Right lung (tissue), 10 donors: ENCODE data around the gene EXOG. TPM values are rescaled to one million over a fixed set of nuclear protein-coding genes. Genes with fewer than 3 reads are reported as not detected.
A peak's percentile ranks its signal among the peaks of the same experiment; 100 is the strongest.

Experiments
- DNase-seq, 2 donors: peaks; one replicate each; pipeline ENCODE4 v3.0.0-alpha.2; 2013
- long read RNA-seq, 8 donors: transcript quantifications; one replicate each; lab custom pipeline, GENCODE V29; 2026
- polyA plus RNA-seq, 5 donors: library from polyadenylated mRNA; unstranded; fragments of 120-200 nt; gene quantifications; one replicate each; pipeline versions ENCODE4 v1.2.1 to v1.2.3, GENCODE V29; 2013; ENCODE audit warnings: inconsistent platforms in 1 of 5, low replicate concordance in 1 of 5; ENCODE audit not compliant: insufficient read length in 5 of 5, insufficient read depth in 1 of 5

EXOG gene, protein sequence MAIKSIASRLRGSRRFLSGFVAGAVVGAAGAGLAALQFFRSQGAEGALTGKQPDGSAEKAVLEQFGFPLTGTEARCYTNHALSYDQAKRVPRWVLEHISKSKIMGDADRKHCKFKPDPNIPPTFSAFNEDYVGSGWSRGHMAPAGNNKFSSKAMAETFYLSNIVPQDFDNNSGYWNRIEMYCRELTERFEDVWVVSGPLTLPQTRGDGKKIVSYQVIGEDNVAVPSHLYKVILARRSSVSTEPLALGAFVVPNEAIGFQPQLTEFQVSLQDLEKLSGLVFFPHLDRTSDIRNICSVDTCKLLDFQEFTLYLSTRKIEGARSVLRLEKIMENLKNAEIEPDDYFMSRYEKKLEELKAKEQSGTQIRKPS
- polyA plus RNA-seq = 10 to 100 TPM; 15.4 to 25.4 (median 21.0) TPM
- long read RNA-seq, donor 1, partial matches to known transcripts = 0 of 6 reads
- long read RNA-seq, donor 1, other reads (novel, unspliced or antisense) = 0 of 6 reads
- long read RNA-seq, donor 2, transcript EXOG-201 (6 exons, 2,792 nt) = major isoform, 5 of 6 reads
- long read RNA-seq, donor 2, partial matches to known transcripts = 0 of 6 reads
- long read RNA-seq, donor 2, other reads (novel, unspliced or antisense) = 0 of 6 reads
- long read RNA-seq, donor 3, partial matches to known transcripts = 0 of 2 reads
- long read RNA-seq, donor 3, other reads (novel, unspliced or antisense) = 0 of 2 reads
- long read RNA-seq, donor 4, partial matches to known transcripts = 0 of 3 reads
- long read RNA-seq, donor 4, other reads (novel, unspliced or antisense) = 0 of 3 reads
- long read RNA-seq, donor 5, partial matches to known transcripts = 0 of 7 reads
- long read RNA-seq, donor 5, other reads (novel, unspliced or antisense) = 0 of 7 reads
- long read RNA-seq, donor 6, partial matches to known transcripts = 0 of 6 reads
- long read RNA-seq, donor 6, other reads (novel, unspliced or antisense) = 0 of 6 reads
- long read RNA-seq, donor 7, partial matches to known transcripts = 0 of 5 reads
- long read RNA-seq, donor 7, other reads (novel, unspliced or antisense) = 0 of 5 reads
- long read RNA-seq, donor 8, partial matches to known transcripts = 0 of 1 reads
- long read RNA-seq, donor 8, other reads (novel, unspliced or antisense) = 0 of 1 reads

- DNase-seq = peak; percentile 90 to 92
Measured at GRCh38 chr3:38496131-38496910, at the start of gene EXOG. Gene EXOG (plus strand): TSS chr3:38496340. CDS start chr3:38496368, 28 bp downstream.

DNA sequence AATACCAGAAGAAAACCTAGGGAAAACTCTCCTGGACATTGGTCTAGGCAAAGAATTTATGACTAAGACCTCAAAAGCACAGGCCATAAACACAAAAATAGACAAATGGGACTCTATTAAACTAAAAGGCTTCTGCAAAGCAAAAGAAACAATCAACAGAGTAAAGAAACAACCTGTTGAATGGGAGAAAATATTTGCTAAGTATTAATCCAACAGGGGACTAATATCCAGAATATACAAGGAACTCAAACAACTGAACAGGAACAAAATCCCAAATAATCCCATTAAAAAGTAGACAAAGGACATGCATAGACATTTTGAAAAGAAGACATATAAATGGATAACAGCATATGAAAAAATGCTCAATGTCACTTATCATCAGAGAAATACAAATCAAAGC, 49.3 kb upstream of the EXOG start:
- DNase-seq = no peak

GRCh38 chr3:38450853-38451252, 45.3 kb upstream of the EXOG start:
- DNase-seq = no peak

DNA sequence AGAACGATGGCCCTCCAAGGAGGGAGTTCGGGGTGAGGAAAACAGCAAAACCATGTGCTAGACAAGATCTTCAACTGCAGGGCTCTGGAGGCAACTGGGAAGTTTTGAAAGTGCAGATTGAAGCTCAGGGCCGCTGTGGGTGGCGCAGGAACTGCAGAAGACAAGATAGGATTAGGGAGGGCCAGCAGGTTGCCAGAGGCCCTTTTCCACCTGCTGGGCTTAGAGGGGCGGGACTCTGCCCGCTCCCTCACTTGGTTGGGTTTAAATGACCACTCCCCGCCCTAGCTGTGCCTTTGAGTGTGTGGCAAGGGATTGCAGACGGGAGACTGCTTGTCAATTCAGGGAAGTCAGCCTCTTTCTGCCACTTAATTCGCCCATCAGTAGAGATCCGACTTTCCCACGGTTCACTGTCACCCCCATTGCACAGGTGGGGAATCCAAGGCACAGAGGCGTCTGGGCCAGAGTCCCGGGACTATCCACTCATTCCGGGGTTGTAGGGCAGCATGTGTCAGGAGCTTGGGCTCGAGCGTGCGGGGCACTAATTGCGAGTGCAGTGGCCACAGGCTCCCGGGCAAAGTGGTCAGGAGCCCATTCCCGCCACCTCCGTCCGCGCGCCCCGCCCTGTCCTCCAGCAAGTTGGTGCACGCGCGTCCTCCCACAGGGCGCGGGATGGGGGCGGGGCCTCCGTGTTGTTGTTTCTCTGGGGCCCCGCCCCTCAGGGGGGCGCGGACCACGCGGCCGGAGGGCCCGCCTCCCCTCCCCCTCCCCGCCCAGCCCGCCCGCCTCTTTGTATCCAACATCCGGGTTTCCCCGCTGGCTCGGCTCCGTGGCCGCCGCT, 42.8 kb upstream of the EXOG start, which contains the start of gene ACVR2B:
Gene ACVR2B, plus strand, starts transcription at position 816 of the 838 bp plus-strand sequence. CDS start 433 bp downstream, outside the sequence.
- peak; percentile 86 for DNase-seq

DNA sequence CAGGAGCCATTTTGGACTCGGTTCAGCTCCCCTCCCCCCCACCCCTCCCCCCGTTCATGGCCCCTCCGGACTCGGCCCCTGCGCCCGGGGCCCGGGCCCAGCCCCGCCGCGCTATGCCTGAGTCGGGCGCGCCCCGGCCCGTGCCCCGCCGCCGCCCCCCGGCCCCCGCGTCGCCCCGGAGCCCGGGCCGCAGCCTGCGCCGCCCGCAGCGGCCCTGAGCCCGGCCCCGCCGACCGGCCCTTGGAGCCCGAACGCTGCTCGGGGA, 42.3 kb upstream of the EXOG start:
- DNase-seq = no peak

GRCh38 chr3:38454178-38454883, 41.8 kb upstream of the EXOG start:
- DNase-seq = peak; percentile 30 to 40

DNA sequence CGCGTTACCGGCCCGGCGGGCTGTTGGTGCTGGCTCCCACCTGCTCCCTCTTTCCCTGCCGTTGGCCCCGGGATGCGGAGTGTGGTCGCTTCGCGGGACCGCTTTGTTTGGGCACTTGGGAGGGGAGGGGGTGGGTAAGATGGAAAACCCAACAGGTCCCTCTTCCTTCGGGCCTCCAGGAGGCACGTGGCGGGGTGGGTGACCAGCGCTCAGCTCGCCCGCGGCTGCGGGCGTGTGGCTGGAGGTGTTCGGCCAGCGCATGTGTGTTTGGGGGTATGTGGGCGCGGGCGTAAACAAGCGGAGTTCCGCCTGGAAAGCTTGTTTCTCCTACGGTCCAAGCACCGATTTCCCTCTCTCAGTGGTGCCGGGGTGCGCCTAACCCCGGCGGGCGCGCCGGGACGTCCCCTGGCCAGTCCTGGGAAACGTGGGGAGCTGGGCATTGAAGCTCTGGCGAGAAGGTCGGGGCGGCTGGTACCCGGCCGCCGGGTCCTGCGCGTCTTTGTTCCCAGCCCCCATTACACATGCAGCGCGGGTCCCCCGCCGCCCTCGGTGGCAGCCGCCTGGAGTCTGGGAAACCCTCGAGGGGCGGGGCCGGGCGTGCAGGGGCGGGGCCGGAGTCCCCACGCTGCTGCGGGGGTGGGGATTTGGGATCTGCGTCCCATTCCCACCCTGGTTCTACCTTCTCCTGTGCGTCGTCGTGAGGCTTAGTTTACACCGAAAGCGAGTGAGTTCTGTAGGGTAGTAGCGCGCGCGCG, 41.1 kb upstream of the EXOG start:
- peak; percentile 58 to 59 for DNase-seq

DNA sequence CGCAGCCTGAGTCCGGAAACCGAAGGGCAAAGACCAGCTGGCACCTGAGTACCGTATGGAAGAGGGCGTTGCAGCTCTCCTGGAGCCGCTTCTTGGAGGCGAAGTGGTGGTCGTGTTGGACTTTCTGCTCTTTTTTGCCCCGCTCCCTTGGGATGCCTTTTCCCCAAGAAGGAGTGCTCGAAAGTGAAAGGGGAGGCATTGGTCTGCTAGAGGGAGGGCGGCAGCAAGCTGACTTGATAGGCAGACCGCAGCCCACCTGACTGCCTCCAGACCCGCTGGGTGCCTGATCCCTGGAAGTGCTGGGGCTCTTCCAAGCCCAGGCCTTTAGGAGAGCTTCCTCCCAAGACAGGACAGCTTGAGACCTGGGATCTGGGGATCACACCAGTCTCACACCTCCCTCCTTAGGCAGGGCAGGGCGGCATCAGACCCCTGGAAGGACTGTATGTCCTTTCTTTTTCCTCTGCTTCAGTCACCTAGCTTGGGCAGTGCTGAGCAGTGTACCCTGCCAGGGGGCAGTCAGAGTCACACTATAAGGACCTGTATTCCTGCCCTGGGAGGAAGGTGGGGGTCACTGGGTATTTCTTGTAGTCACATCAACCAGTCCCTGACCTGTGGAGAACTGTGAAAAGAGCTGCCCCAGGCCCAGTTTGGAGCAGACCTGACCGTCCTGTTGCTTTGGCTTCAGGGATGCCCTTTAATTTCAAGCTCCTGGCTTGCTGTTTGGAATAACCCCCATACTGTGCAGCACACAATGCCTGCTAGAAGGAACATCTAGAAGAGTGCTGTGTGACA, 40.3 kb upstream of the EXOG start:
- DNase-seq = no peak

DNA sequence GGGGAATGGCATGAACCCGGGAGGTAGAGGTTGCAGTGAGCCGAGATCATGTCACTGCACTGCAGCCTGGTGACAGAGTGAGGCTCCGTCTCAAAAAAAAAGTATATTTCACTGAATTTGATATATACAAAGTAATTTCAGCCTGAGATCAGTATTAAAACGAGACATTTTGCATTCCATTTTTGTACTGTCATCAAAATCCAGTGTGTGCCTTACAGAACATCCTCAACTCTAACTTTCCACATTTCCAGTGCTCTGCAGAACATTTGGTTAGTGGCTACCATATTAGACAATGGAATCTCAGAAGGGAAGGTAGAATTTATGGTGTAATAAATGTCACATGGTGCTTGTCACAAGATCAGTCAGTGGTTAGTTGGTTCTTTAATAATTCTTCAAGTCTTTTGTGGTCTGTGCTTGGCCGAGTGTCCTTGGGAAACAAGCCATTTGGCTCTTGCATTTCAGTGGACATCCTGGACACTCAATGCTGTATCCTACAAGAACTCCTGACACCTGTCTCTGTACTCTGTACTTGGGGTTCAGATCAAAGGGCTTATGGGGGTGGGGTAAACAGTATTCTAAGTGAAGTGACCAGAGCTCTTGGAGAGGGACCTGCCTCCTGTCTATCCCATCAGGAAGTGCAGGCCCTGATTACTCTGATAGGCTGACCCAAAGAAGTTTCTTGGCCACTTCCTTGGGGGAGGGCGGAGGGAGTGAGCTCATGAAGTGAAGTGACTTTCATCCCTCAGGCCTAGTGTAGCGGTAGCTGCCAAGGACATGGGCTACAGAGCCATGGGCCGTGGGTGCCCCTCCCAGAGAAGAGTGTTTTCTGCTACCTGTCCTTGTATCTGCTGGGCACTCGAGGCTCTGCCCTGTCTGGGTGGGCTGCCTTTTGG, 38.8 kb upstream of the EXOG start:
- DNase-seq = no peak

GRCh38 chr3:38458796-38459498, 37.2 kb upstream of the EXOG start:
- DNase-seq = peak; percentile 22 to 31

DNA sequence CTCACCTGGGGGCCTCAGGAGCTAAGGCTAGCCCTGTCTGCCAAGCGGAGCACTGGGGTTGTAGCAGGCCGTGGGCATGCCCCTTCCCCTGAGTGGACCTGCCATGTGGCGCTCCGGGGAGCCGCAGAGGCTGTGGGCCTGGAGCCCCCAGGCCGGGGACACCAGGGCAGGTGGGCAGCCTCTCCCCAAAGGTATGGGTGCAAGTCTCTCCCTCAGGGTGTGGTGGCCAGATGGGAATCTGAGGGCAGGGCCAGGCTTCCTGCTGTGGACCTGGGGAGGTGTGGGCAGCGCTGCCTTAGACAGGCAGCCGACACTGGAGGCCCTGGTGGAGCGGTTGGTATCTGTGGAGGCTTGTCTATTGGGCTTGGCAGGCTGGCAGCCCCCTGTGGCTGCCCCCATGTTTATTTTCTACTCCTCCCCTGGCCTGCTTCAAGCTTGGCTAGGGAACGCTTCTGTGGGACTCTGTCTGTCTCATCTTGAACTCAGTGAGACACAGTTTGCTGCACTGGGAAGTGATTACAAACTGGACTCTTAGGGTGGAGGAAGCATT, 36.6 kb upstream of the EXOG start:
- DNase-seq = no peak

GRCh38 chr3:38460377-38461270, 35.5 kb upstream of the EXOG start:
- no peak for DNase-seq

DNA sequence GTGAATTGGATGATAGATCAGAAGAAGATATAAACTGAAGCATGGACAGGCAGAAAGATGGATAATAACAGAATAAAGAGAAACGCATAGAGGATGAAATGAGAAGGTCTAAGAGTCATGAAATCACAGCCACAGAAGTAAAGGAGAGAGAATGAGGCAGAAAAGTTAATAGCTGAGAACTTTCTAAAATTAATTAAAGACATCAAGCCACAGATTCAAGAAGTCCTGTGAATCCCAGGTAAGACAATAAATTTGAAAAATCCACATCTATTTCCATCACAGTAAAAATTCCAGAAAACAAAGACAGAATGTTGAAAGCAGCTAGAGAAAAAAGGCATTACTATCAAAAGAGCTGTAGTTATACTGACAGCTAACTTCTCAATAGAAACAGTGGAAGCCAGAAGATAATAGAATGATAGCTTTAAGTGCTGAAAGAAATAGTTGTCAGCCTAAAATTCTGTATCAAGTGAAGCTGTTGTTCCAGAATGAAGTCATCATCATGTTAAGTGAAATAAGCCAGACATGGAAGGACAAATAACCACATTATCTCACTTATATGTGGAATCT, 30.5 kb upstream of the EXOG start:
- DNase-seq = no peak

GRCh38 chr3:38468765-38469164, 27.4 kb upstream of the EXOG start:
- DNase-seq = no peak

- no peak for DNase-seq
Measured at GRCh38 chr3:38469852-38470251, 26.3 kb upstream of the EXOG start.
